Activated CD8-positive, alpha-beta memory T cell treated with anti-CD3 and anti-CD28 coated beads for 1 hour (primary cell): ENCODE data around the gene LRP1-AS.

ENCODE experiments used
- DNase-seq, 2 donors: peaks; one replicate each; pipeline ENCODE4 v3.0.0-alpha.2; 2020; ENCODE audit warnings: low read depth in 1 of 2; ENCODE audit errors: extremely low read depth in 1 of 2

The LRP1-AS gene

GRCh38 chr12:57101892-57102695, 45.3 kb downstream of the LRP1-AS start:
- DNase-seq: no peak

- no peak for DNase-seq
These were observed 47.7 kb downstream of the LRP1-AS start for GRCh38 chr12:57099766-57100165.

GRCh38 chr12:57099047-57099714, 48.2 kb downstream of the LRP1-AS start:
- no peak for DNase-seq

- no peak for DNase-seq
These were observed 48.9 kb downstream of the LRP1-AS start for GRCh38 chr12:57098546-57098945.

GRCh38 chr12:57097554-57097835, 49.9 kb downstream of the LRP1-AS start:
- no peak for DNase-seq

GRCh38 chr12:57096748-57097553, 50.5 kb downstream of the LRP1-AS start:
- no peak for DNase-seq

GRCh38 chr12:57096099-57096572, 51.3 kb downstream of the LRP1-AS start:
- DNase-seq: no peak

GRCh38 chr12:57095440-57095839, 52.0 kb downstream of the LRP1-AS start:
- DNase-seq: no peak
